Measurements from ENCODE around the gene LTB. TPM values are rescaled to one million over a fixed set of nuclear protein-coding genes. Genes with fewer than 3 reads are reported as not detected.

LTB gene, protein sequence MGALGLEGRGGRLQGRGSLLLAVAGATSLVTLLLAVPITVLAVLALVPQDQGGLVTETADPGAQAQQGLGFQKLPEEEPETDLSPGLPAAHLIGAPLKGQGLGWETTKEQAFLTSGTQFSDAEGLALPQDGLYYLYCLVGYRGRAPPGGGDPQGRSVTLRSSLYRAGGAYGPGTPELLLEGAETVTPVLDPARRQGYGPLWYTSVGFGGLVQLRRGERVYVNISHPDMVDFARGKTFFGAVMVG
- polyA plus RNA-seq = 1 to 10 TPM; 1.8 to 3.0 TPM

DNA sequence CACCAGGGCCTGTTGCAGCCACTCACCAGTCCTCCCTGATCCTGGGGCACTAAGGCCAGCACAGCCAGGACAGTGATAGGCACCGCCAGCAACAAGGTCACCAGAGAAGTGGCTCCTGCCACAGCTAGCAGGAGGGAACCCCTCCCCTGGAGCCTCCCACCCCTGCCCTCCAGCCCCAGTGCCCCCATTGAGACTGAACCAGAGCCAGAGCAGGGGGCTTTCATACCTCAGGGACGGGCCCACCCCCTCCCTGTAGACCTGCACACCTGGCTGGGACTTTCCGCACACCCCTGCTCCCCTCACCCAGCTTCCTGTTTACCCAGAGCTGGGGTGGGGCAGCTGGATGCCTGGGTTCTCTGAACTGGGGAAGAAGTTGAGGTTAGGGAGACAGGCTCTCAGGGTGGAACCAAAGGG, at the start of gene LTB:
LTB (minus strand) TSS at position 195 of the 414 bp plus-strand sequence; CDS start at position 188, 7 bp downstream.
- peak within 1 kb of the TSS; percentile 60 to 67 for H3K4me3 ChIP-seq (ENCODE audit: low read depth in 1 of 2, low read length in 2 of 2)
- peak within 1 kb of the TSS; percentile 82 to 85 for H3K27ac ChIP-seq (ENCODE audit: low read depth in 2 of 2, low read length in 1 of 2)
- H3K9me3 ChIP-seq (ENCODE audit: control insufficient read depth in 2 of 2, insufficient read depth in 1 of 2, low read depth in 1 of 2, low read length in 1 of 2) = no peaks in the 10 kb centered on the region
- H3K27me3 ChIP-seq (ENCODE audit: control insufficient read depth in 1 of 2, insufficient read depth in 2 of 2, low read length in 2 of 2) = no peaks in the 10 kb centered on the region
- WGBS, 2 donors = 55 to 63% methylated on average over 3 of the region's 3 CpGs
- peaks cover 0 to 6% of the 10 kb centered on the region in 2 donors for H3K4me1 ChIP-seq (ENCODE audit: control insufficient read depth in 2 of 2, insufficient read depth in 2 of 2, low read length in 1 of 2)
- no peaks in the 10 kb centered on the region for H3K36me3 ChIP-seq (ENCODE audit: control insufficient read depth in 2 of 2, insufficient read depth in 2 of 2, low read length in 1 of 2)

DNA sequence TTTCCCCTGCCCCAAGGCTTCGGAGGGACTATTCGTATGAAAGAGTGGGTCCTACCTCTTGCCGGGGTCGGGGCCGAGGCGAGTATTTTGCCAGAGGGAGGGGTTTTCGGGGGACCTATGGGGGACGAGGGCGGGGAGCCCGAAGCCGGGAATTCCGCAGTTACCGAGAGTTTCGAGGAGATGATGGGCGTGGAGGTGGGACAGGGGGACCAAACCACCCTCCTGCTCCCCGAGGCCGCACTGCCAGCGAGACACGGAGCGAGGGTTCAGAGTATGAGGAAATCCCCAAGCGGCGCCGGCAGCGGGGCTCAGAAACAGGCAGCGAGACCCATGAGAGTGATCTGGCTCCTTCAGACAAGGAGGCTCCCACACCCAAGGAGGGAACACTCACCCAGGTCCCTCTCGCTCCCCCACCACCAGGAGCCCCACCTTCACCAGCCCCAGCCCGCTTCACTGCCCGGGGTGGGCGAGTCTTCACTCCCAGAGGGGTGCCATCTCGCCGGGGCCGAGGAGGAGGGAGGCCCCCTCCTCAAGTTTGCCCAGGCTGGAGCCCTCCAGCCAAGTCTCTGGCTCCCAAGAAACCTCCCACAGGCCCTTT, 49.6 kb upstream of the LTB start:
- H3K27me3 ChIP-seq (ENCODE audit: control insufficient read depth in 1 of 2, insufficient read depth in 2 of 2, low read length in 2 of 2) = no peaks in the 10 kb centered on the region
- 85 to 86% methylated on average over 32 of the region's 32 CpGs for WGBS, 2 donors
- H3K4me3 ChIP-seq (ENCODE audit: low read depth in 1 of 2, low read length in 2 of 2) = no peak overlapping the region
- peaks cover 42 to 67% of the 10 kb centered on the region in 2 donors for H3K36me3 ChIP-seq (ENCODE audit: control insufficient read depth in 2 of 2, insufficient read depth in 2 of 2, low read length in 1 of 2)
- H3K9me3 ChIP-seq (ENCODE audit: control insufficient read depth in 2 of 2, insufficient read depth in 1 of 2, low read depth in 1 of 2, low read length in 1 of 2) = no peaks in the 10 kb centered on the region
- no peaks in the 10 kb centered on the region for H3K4me1 ChIP-seq (ENCODE audit: control insufficient read depth in 2 of 2, insufficient read depth in 2 of 2, low read length in 1 of 2)
- no peak overlapping the region for H3K27ac ChIP-seq (ENCODE audit: low read depth in 2 of 2, low read length in 1 of 2)

DNA sequence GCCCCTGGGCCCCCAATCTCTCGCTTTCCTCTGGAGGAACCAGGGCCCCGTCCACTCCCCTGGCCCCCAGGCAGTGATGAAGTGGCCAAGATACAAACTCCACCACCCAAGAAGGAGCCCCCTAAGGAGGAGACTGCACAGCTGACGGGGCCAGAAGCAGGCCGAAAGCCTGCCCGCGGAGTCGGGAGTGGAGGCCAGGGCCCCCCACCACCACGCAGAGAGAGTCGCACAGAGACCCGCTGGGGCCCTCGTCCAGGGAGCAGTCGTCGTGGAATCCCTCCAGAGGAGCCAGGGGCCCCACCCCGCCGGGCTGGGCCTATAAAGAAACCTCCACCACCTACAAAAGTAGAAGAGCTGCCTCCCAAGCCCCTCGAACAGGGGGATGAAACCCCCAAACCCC, 49.0 kb upstream of the LTB start:
- Histone ChIP-seq H3K4me3 (ENCODE audit: low read depth in 1 of 2, low read length in 2 of 2) (no peak overlapping the region), H3K4me1 (ENCODE audit: control insufficient read depth in 2 of 2, insufficient read depth in 2 of 2, low read length in 1 of 2) (no peaks in the 10 kb centered on the region), H3K36me3 (ENCODE audit: control insufficient read depth in 2 of 2, insufficient read depth in 2 of 2, low read length in 1 of 2) (peaks cover 37 to 68% of the 10 kb centered on the region in 2 donors), H3K9me3 (ENCODE audit: control insufficient read depth in 2 of 2, insufficient read depth in 1 of 2, low read depth in 1 of 2, low read length in 1 of 2) (no peaks in the 10 kb centered on the region), H3K27me3 (ENCODE audit: control insufficient read depth in 1 of 2, insufficient read depth in 2 of 2, low read length in 2 of 2) (no peaks in the 10 kb centered on the region), H3K27ac (ENCODE audit: low read depth in 2 of 2, low read length in 1 of 2) (no peak overlapping the region)
- 86 to 89% methylated on average over 12 to 16 of the region's 16 CpGs for WGBS, 2 donors

DNA sequence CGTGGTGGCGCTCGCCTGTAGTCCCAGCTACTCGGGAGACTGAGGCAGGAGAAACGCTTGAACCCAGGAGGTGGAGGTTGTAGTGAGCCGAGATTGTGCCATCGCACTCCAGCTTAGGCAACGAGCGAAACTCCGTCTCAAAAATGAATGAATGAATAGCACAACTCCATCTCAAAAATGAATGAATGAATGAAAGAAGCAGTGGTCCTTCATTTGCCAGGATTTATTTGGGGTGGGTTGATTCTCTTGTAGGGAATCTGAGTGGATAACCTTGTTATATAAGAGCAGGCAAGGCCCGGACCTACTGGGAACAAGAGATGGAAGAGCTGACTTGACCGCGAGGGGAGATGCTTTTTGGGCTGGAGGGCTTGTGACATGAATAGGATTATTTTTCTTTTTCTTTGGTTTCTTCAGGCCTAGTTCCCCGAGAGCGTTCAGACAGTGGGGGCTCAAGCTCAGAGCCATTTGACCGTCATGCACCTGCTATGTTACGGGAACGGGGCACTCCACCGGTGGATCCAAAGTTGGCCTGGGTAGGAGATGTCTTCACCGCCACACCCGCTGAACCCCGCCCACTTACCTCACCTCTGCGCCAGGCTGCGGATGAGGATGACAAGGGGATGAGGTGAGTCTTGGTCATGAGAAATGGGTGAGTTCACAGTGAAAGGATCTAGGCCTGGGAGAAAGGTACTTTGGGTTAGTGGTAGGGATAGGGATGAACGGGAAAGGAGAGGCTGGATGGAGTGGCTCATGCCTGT, 48.1 kb upstream of the LTB start:
- no peak overlapping the region for H3K4me3 ChIP-seq (ENCODE audit: low read depth in 1 of 2, low read length in 2 of 2)
- H3K4me1 ChIP-seq (ENCODE audit: control insufficient read depth in 2 of 2, insufficient read depth in 2 of 2, low read length in 1 of 2) = no peaks in the 10 kb centered on the region
- no peak overlapping the region for H3K27ac ChIP-seq (ENCODE audit: low read depth in 2 of 2, low read length in 1 of 2)
- whole genome bisulfite sequencing, 2 donors = 89 to 90% methylated on average over 25 of the region's 25 CpGs
- no peaks in the 10 kb centered on the region for H3K27me3 ChIP-seq (ENCODE audit: control insufficient read depth in 1 of 2, insufficient read depth in 2 of 2, low read length in 2 of 2)
- H3K9me3 ChIP-seq (ENCODE audit: control insufficient read depth in 2 of 2, insufficient read depth in 1 of 2, low read depth in 1 of 2, low read length in 1 of 2) = no peaks in the 10 kb centered on the region
- H3K36me3 ChIP-seq (ENCODE audit: control insufficient read depth in 2 of 2, insufficient read depth in 2 of 2, low read length in 1 of 2) = peaks cover 37 to 69% of the 10 kb centered on the region in 2 donors

DNA sequence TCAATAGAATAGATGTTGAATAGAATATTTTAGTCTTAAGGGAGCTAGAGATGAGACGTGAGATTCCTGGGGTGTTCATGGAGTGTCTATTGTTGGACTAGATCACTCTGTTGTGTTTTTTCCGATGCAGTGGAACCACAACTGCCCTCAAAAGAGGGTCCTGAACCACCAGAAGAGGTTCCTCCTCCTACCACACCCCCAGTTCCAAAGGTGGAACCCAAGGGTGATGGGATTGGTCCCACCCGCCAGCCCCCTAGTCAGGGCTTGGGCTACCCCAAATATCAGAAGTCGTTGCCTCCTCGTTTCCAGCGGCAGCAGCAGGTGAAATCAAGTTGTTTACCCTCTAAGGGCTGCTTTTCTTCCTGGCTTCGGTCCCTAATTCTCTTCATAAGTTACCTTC, 46.8 kb upstream of the LTB start:
- Histone ChIP-seq H3K36me3 (ENCODE audit: control insufficient read depth in 2 of 2, insufficient read depth in 2 of 2, low read length in 1 of 2) (peaks cover 43 to 66% of the 10 kb centered on the region in 2 donors), H3K4me1 (ENCODE audit: control insufficient read depth in 2 of 2, insufficient read depth in 2 of 2, low read length in 1 of 2) (no peaks in the 10 kb centered on the region)
- WGBS, 2 donors = 89 to 91% methylated on average over 7 of the region's 7 CpGs

DNA sequence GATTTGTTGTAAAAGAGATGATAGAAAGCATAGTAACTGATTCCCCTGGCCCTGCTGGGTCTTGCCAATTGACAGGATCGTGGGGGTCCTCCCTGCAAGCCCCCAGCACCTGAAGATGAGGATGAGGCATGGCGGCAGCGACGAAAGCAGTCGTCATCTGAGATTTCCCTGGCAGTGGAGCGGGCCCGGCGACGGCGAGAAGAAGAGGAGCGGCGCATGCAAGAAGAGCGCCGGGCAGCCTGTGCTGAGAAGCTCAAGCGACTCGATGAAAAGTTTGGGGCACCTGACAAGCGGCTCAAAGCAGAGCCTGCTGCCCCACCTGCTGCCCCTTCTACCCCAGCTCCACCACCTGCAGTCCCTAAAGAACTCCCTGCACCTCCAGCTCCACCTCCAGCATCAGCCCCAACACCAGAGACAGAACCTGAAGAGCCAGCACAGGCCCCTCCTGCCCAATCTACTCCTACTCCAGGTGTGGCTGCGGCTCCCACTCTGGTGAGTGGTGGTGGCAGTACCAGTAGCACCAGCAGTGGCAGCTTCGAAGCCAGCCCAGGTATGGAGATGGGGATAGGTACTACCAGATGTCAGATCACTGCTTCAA, 45.6 kb upstream of the LTB start:
- H3K36me3 ChIP-seq (ENCODE audit: control insufficient read depth in 2 of 2, insufficient read depth in 2 of 2, low read length in 1 of 2) = peaks cover 40 to 65% of the 10 kb centered on the region in 2 donors
- WGBS, 2 donors = 96% methylated on average over 19 of the region's 19 CpGs
- H3K4me3 ChIP-seq (ENCODE audit: low read depth in 1 of 2, low read length in 2 of 2) = no peak overlapping the region
- H3K9me3 ChIP-seq (ENCODE audit: control insufficient read depth in 2 of 2, insufficient read depth in 1 of 2, low read depth in 1 of 2, low read length in 1 of 2) = no peaks in the 10 kb centered on the region
- no peaks in the 10 kb centered on the region for H3K27me3 ChIP-seq (ENCODE audit: control insufficient read depth in 1 of 2, insufficient read depth in 2 of 2, low read length in 2 of 2)
- H3K27ac ChIP-seq (ENCODE audit: low read depth in 2 of 2, low read length in 1 of 2) = no peak overlapping the region
- H3K4me1 ChIP-seq (ENCODE audit: control insufficient read depth in 2 of 2, insufficient read depth in 2 of 2, low read length in 1 of 2) = no peaks in the 10 kb centered on the region

More for the DNA sequence above, 46.8 kb upstream of the LTB start:
- Histone ChIP-seq H3K9me3 (ENCODE audit: control insufficient read depth in 2 of 2, insufficient read depth in 1 of 2, low read depth in 1 of 2, low read length in 1 of 2) (no peaks in the 10 kb centered on the region), H3K27me3 (ENCODE audit: control insufficient read depth in 1 of 2, insufficient read depth in 2 of 2, low read length in 2 of 2) (no peaks in the 10 kb centered on the region), H3K27ac (ENCODE audit: low read depth in 2 of 2, low read length in 1 of 2) (no peak overlapping the region), H3K4me3 (ENCODE audit: low read depth in 1 of 2, low read length in 2 of 2) (no peak overlapping the region)

DNA sequence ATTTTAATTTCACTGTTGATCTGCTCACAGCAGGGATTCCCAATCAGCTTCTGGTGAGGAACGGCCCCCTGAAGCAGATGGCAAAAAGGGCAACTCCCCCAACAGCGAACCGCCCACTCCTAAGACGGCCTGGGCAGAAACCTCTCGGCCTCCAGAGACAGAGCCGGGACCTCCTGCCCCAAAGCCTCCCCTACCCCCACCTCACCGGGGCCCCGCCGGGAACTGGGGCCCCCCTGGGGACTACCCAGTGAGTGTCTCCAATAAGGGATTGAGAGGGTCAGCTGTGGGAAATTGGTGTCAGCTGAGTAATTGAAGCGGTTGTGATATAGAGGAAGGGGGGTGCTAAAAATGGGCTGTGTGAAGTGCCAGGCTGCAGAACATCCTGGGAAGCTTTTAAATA, 44.7 kb upstream of the LTB start:
- 88 to 91% methylated on average over 10 of the region's 10 CpGs for WGBS, 2 donors
- H3K9me3 ChIP-seq (ENCODE audit: control insufficient read depth in 2 of 2, insufficient read depth in 1 of 2, low read depth in 1 of 2, low read length in 1 of 2) = no peaks in the 10 kb centered on the region
- no peaks in the 10 kb centered on the region for H3K4me1 ChIP-seq (ENCODE audit: control insufficient read depth in 2 of 2, insufficient read depth in 2 of 2, low read length in 1 of 2)
- no peak overlapping the region for H3K27ac ChIP-seq (ENCODE audit: low read depth in 2 of 2, low read length in 1 of 2)
- H3K36me3 ChIP-seq (ENCODE audit: control insufficient read depth in 2 of 2, insufficient read depth in 2 of 2, low read length in 1 of 2) = peaks cover 40 to 57% of the 10 kb centered on the region in 2 donors
- H3K27me3 ChIP-seq (ENCODE audit: control insufficient read depth in 1 of 2, insufficient read depth in 2 of 2, low read length in 2 of 2) = no peaks in the 10 kb centered on the region
- no peak overlapping the region for H3K4me3 ChIP-seq (ENCODE audit: low read depth in 1 of 2, low read length in 2 of 2)

DNA sequence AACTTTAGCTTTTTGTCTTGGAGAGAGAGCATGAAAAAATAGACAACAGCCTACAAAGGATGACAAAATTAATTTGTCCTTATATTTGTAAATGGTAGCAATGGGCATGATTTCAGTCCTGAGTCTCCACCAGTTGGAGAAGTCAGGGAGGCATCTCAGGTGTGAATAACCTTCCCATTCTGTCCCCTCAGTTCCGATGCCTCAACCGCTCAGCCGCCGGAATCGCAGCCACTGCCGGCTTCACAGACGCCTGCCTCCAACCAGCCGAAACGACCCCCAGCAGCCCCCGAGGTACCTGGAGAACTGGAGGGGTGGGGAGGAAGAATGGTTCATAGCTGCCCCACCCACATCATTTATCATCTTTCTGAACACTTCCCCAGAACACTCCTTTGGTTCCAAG, 41.8 kb upstream of the LTB start:
- Histone ChIP-seq H3K9me3 (ENCODE audit: control insufficient read depth in 2 of 2, insufficient read depth in 1 of 2, low read depth in 1 of 2, low read length in 1 of 2) (no peaks in the 10 kb centered on the region), H3K36me3 (ENCODE audit: control insufficient read depth in 2 of 2, insufficient read depth in 2 of 2, low read length in 1 of 2) (peaks cover 29 to 38% of the 10 kb centered on the region in 2 donors), H3K27ac (ENCODE audit: low read depth in 2 of 2, low read length in 1 of 2) (no peak overlapping the region), H3K4me3 (ENCODE audit: low read depth in 1 of 2, low read length in 2 of 2) (no peak overlapping the region), H3K27me3 (ENCODE audit: control insufficient read depth in 1 of 2, insufficient read depth in 2 of 2, low read length in 2 of 2) (no peaks in the 10 kb centered on the region), H3K4me1 (ENCODE audit: control insufficient read depth in 2 of 2, insufficient read depth in 2 of 2, low read length in 1 of 2) (no peaks in the 10 kb centered on the region)
- 82 to 86% methylated on average over 10 of the region's 10 CpGs for WGBS, 2 donors

DNA sequence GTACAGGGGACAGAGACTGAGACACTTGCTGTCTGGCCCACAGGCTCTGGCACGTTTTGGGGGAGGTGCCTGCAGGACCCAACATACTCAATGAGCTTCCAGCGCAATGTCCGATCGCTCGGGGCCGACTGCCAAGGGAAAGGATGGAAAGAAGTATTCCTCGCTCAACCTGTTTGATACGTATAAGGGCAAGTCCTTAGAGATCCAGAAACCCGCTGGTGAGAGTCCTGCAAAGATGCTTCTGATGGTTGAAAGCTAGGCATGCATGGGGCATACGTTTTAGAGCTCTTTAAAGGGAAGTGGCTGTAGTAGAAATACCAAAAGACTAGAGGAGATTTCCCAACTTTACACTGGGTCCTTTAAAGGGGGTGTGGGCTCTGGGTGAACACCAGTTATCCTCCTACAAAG, 40.5 kb upstream of the LTB start:
- WGBS, 2 donors = 32 to 41% methylated on average over 10 of the region's 10 CpGs
- H3K4me3 ChIP-seq (ENCODE audit: low read depth in 1 of 2, low read length in 2 of 2) = peak overlapping the region in 1 of 2 donors; percentile 71
- no peaks in the 10 kb centered on the region for H3K27me3 ChIP-seq (ENCODE audit: control insufficient read depth in 1 of 2, insufficient read depth in 2 of 2, low read length in 2 of 2)
- peaks cover 24 to 32% of the 10 kb centered on the region in 2 donors for H3K36me3 ChIP-seq (ENCODE audit: control insufficient read depth in 2 of 2, insufficient read depth in 2 of 2, low read length in 1 of 2)
- no peaks in the 10 kb centered on the region for H3K4me1 ChIP-seq (ENCODE audit: control insufficient read depth in 2 of 2, insufficient read depth in 2 of 2, low read length in 1 of 2)
- H3K27ac ChIP-seq (ENCODE audit: low read depth in 2 of 2, low read length in 1 of 2) = peak overlapping the region; percentile 71 to 99
- no peaks in the 10 kb centered on the region for H3K9me3 ChIP-seq (ENCODE audit: control insufficient read depth in 2 of 2, insufficient read depth in 1 of 2, low read depth in 1 of 2, low read length in 1 of 2)

Data from esophagus (tissue), 2 donors.